SK-MEL-5 (cell line): ENCODE measurements around the gene THOC2. TPM values are rescaled to one million over a fixed set of nuclear protein-coding genes. Genes with fewer than 3 reads are reported as not detected.

ENCODE experiments used
- DNase-seq: peaks from one replicate; pipeline ENCODE4 v3.0.0-alpha.2; 2016; ENCODE audit warnings: low read depth, low spot score
- in situ Hi-C: cut with HindIII; loops from 2 replicates; pipeline ENCODE4 v1.10.0; 2016; ENCODE audit warnings: low sequenced_read_pairs, high pct_unique_total_duplicates, low pct_unique_long_range_greater_than_20kb
- small RNA-seq, 2 experiments: library from RNA; depleted of rRNA; stranded (forward); fragments of <200 nt; gene quantifications; one replicate each; pipeline ENCODE3, GENCODE V24; 2014
- total RNA-seq: library from RNA; depleted of rRNA; stranded (reverse); fragments of >200 nt; shearing (Covaris generic); gene quantifications from 2 replicates; pipeline ENCODE4 v1.2.3, GENCODE V29; 2014; rRNA removed

The THOC2 gene
- total RNA-seq, 1 experiment from 2014 or later, result 59.7 TPM

DNA sequence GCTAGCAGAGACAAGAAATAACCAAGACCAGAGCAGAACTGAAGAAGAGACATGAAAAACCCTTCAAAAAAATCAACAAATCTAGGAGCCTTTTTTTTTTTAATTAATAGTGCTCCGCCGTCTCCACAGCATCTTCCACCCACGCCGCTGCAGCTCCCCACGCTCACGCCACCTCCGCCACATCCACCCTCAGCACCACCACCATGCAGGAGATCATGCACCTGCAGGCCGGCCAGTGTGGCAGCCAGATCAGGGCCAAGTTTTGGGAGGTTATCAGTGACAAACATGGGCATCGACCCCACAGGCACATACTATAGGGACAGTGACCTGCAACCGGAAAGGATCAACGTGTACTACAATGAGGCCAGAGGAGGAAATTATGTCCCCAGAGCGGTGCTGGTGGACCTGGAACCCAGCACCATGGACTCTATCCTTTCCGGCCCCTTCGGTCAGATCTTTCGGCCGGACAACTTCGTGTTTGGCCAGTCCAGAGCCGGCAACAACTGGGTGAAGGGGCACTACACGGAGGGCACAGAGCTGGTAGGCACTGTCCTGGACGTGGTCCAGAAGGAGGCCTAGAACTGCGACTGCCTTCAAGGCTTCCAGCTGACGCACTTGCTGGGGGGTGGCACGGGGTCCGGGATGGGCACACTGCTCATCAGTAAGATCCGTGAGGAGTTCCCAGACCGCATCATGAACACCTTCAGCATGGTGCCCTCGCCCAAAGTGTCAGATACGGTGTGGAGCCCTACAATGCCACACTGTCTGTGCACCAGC lies 171.2 kb downstream of the THOC2 start:
- DNase-seq, result no peak
- in situ Hi-C loops, result no loop called here

DNA sequence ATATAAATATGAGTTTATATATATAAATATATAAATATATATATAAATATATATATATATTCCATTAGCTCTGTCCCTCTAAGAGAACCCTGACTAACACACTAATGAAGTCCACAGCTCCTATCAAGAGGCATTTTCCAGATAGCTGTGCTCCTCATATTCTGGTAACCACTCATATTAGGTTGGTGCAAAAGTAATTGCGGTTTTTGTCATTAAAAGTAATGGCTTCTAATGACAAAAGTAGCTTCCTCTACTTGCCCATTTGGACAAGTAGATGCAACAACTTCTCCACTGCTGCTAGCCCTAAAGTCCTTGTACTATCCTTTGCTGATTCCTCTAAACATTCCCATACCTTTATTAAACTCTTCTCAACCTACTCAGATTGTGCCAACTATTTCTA lies 182.0 kb downstream of the THOC2 start:
- in situ Hi-C loops, result no loop called here
- no peak for DNase-seq

Small RNAs within 50 kb of the gene (small RNA-seq; reads per million reads assigned to genes)
- 0 reads per million in 2 experiments for gene AL030996.1
- gene RNU7-69P, result 0 to 0.05 reads per million in 2 experiments

Other genes starting within 250 kb of the THOC2 start
- gene XIAP, start 127.0 kb upstream of the THOC2 start, total RNA-seq, result 38.3 and 40.3 TPM in 2 replicates
- 100 and 103 TPM in 2 replicates for gene STAG2, start 228.7 kb upstream of the THOC2 start, total RNA-seq